NCI-H510A treated with DMSO at 0.1 percent for 48 hours (cell line): ENCODE measurements around the gene MAN2A1.

Experiments used
- DNase-seq: peaks from one replicate; lab custom pipeline; 2025; lab: John Stamatoyannopoulos, UW

MAN2A1 gene

GRCh38 chr5:109689740-109690241 is at the start of gene MAN2A1:
Gene MAN2A1 (plus strand): TSS chr5:109689927. CDS start chr5:109690418, 491 bp downstream.
- peak; percentile 47 for DNase-seq

GRCh38 chr5:109640976-109641375 is 48.8 kb upstream of the MAN2A1 start:
- no peak for DNase-seq

- no peak for DNase-seq
Measured at GRCh38 chr5:109643791-109644350, 45.9 kb upstream of the MAN2A1 start.

GRCh38 chr5:109644829-109645228 is 44.9 kb upstream of the MAN2A1 start:
- no peak for DNase-seq

- peak; percentile 18 for DNase-seq
Measured at GRCh38 chr5:109645707-109646192, 44.0 kb upstream of the MAN2A1 start.

- no peak for DNase-seq
Measured at GRCh38 chr5:109649318-109649717, 40.4 kb upstream of the MAN2A1 start.

- no peak for DNase-seq
Measured at GRCh38 chr5:109650493-109650892, 39.2 kb upstream of the MAN2A1 start.

GRCh38 chr5:109652096-109652495 is 37.6 kb upstream of the MAN2A1 start:
- no peak for DNase-seq

GRCh38 chr5:109653042-109653441 is 36.7 kb upstream of the MAN2A1 start:
- no peak for DNase-seq

- DNase-seq: no peak
Measured at GRCh38 chr5:109653561-109654239, 36.0 kb upstream of the MAN2A1 start.

- DNase-seq: no peak
Measured at GRCh38 chr5:109654455-109654854, 35.3 kb upstream of the MAN2A1 start.

- no peak for DNase-seq
Measured at GRCh38 chr5:109655841-109656240, 33.9 kb upstream of the MAN2A1 start.

GRCh38 chr5:109656829-109657228 is 32.9 kb upstream of the MAN2A1 start:
- no peak for DNase-seq

- no peak for DNase-seq
Measured at GRCh38 chr5:109659901-109660300, 29.8 kb upstream of the MAN2A1 start.

- no peak for DNase-seq
Measured at GRCh38 chr5:109660301-109660700, 29.4 kb upstream of the MAN2A1 start.

GRCh38 chr5:109668237-109668636 is 21.5 kb upstream of the MAN2A1 start:
- DNase-seq: no peak

- DNase-seq: no peak
Measured at GRCh38 chr5:109668668-109669422, 20.9 kb upstream of the MAN2A1 start.

- no peak for DNase-seq
Measured at GRCh38 chr5:109669991-109670706, 19.6 kb upstream of the MAN2A1 start.

GRCh38 chr5:109671136-109671535 is 18.6 kb upstream of the MAN2A1 start:
- no peak for DNase-seq

GRCh38 chr5:109674596-109674995 is 15.1 kb upstream of the MAN2A1 start:
- no peak for DNase-seq

- DNase-seq: no peak
Measured at GRCh38 chr5:109676920-109677319, 12.8 kb upstream of the MAN2A1 start.

GRCh38 chr5:109678447-109678846 is 11.3 kb upstream of the MAN2A1 start:
- no peak for DNase-seq
